Suprapubic skin (tissue), 4 donors: ENCODE data around the gene LRFN2. TPM values are rescaled to one million over a fixed set of nuclear protein-coding genes. Genes with fewer than 3 reads are reported as not detected.
A peak's percentile ranks its signal among the peaks of the same experiment; 100 is the strongest.

Source experiments
- DNase-seq, 2 donors: peaks; one replicate each; pipeline ENCODE4 v3.0.0-alpha.2; 2019; ENCODE audit warnings: low spot score in 2 of 2
- H3K27ac ChIP-seq: fragments of 200-600 bp; sonication (generic); one replicate; pipeline ENCODE4 v1.5.1; 2019
- H3K27me3 ChIP-seq: fragments of 200-600 bp; sonication (generic); one replicate; pipeline ENCODE4 v1.5.1; 2019
- H3K36me3 ChIP-seq: fragments of 200-600 bp; sonication (generic); one replicate; pipeline ENCODE4 v1.5.1; 2019
- H3K4me1 ChIP-seq: fragments of 200-600 bp; sonication (generic); one replicate; pipeline ENCODE4 v1.5.1; 2019
- H3K4me3 ChIP-seq: fragments of 200-600 bp; sonication (generic); one replicate; pipeline ENCODE4 v1.5.1; 2019; ENCODE audit warnings: mild to moderate bottlenecking
- H3K9me3 ChIP-seq: fragments of 200-600 bp; sonication (generic); one replicate; pipeline ENCODE4 v1.5.1; 2019
- EP300 ChIP-seq: sonication (generic); formaldehyde crosslinking; IDR thresholded peaks from one replicate; pipeline ENCODE4 v1.6.1; 2017; ENCODE audit warnings: antibody characterized with exemption
- POLR2A ChIP-seq, 2 donors: fragments of 450-650 bp; IDR thresholded peaks; one replicate each; pipeline ENCODE4 v1.6.1; 2017; ENCODE audit warnings: antibody characterized with exemption in 2 of 2, mild to moderate bottlenecking in 2 of 2, moderate library complexity in 2 of 2
- POLR2AphosphoS5 ChIP-seq, 3 donors: sonication (generic); formaldehyde crosslinking; IDR thresholded peaks; one replicate each; pipeline ENCODE4 v1.6.1; 2017; ENCODE audit warnings: antibody characterized with exemption in 3 of 3
- WGBS: methylation state at CpG from one replicate; pipeline ENCODE4 v1.1.5; 2018; 5-methylcytosine and 5-hydroxymethylcytosine counted together
- total RNA-seq, 4 donors: library from RNA; depleted of rRNA; stranded (reverse); fragments of >200 nt; gene quantifications; one replicate each; pipeline ENCODE4 v1.1.0, GENCODE V29; 2016
- TF ChIP-seq, protein P1 (sequence below), 2 donors: fragments of 200-600 bp in 1 of 2; fragments of 450-650 bp in 1 of 2; sonication (generic) in 1 of 2; IDR thresholded peaks; one replicate each; pipeline ENCODE4 v1.5.1; 2016 to 2019; ENCODE audit warnings: antibody characterized with exemption in 2 of 2, mild to moderate bottlenecking in 1 of 2, moderate library complexity in 1 of 2

The LRFN2 gene
- total RNA-seq, 4 donors from 2014 or later: not detected

DNA sequence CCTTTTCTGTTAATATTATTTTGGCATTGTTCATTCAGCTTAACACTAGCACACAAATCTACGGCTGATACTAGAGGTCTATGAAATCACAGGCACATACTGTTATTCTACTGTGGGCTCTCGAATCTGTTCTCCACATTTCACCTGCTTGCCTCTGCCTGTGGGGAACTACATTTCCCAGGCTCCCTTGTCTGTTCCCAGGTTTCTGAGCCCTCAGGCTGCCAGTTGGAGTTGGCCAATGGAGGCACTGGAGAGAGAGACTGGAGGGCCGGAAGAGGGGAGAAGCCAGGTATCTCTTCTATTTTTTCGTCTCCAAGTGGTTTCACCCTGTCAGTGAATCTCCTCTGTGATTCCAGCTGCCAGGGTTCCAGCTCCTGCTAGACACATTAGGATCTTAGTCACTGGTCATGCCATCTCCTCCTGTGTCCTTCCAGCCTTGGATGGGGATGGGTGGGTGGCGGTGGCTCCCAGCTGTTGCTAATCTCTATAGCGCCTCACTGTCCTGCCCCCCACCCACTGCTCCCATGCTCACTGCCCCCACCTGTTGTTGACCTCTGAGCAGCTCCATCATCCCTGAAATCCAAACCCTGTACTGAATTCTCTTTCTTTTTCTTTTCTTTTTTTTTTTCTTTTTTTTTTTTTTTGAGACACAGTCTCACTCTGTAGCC, 188.2 kb downstream of the LRFN2 start:
- DNase-seq: no peak
- H3K36me3 ChIP-seq: no peaks in the 10 kb centered on the region
- 92% methylated on average over 6 of the region's 6 CpGs for WGBS
- no peak overlapping the region for H3K27ac ChIP-seq
- no peak overlapping the region for H3K4me3 ChIP-seq
- peaks cover 16% of the 10 kb centered on the region for H3K4me1 ChIP-seq
- TF ChIP-seq POLR2A (IDR thresholded peaks at IDR 0.05) (no peak), POLR2AphosphoS5 (IDR thresholded peaks at IDR 0.05) (no peak), EP300 (no peak)
- TF ChIP-seq, protein P1, sequence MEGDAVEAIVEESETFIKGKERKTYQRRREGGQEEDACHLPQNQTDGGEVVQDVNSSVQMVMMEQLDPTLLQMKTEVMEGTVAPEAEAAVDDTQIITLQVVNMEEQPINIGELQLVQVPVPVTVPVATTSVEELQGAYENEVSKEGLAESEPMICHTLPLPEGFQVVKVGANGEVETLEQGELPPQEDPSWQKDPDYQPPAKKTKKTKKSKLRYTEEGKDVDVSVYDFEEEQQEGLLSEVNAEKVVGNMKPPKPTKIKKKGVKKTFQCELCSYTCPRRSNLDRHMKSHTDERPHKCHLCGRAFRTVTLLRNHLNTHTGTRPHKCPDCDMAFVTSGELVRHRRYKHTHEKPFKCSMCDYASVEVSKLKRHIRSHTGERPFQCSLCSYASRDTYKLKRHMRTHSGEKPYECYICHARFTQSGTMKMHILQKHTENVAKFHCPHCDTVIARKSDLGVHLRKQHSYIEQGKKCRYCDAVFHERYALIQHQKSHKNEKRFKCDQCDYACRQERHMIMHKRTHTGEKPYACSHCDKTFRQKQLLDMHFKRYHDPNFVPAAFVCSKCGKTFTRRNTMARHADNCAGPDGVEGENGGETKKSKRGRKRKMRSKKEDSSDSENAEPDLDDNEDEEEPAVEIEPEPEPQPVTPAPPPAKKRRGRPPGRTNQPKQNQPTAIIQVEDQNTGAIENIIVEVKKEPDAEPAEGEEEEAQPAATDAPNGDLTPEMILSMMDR (IDR thresholded peaks at IDR 0.05): no peak
- no peaks in the 10 kb centered on the region for H3K9me3 ChIP-seq
- no peaks in the 10 kb centered on the region for H3K27me3 ChIP-seq

DNA sequence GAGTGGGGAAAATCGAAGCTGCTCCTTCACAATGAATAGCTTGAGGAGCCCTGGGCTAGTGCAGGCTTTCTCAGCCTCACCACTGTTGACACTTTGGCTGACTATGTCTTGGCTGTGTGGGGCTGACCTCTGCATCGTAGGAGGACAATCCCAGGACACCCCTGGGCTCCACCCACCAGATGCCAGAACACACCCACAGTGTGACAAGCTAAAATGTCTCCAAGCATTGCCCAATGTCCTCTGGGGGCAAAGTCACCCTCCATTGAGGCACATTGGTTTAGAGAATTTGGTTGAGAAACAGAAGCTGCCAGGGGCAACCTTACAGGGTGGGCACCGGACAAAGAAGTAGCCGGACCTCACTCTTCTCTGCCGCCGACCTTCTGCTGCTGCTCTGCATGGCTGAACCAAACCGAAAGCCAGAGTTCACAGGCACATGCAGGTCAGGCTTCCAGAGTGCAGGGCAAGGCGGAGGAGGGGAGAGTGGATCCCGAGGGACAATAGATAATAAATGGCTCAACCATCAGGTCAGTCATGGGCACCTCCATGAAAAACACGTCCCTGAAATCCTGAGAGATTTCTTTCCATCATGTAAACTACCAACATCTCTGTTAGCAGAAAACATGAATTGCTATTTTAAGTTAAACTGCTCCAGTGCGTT, 189.0 kb downstream of the LRFN2 start:
- no peak for TF ChIP-seq EP300
- TF ChIP-seq, protein P1 (IDR thresholded peaks at IDR 0.05): no peak
- no peak for TF ChIP-seq POLR2AphosphoS5 (IDR thresholded peaks at IDR 0.05)
- no peak for TF ChIP-seq POLR2A (IDR thresholded peaks at IDR 0.05)
- Histone ChIP-seq H3K4me1 (peaks cover 16% of the 10 kb centered on the region), H3K27me3 (no peaks in the 10 kb centered on the region), H3K9me3 (no peaks in the 10 kb centered on the region), H3K36me3 (no peaks in the 10 kb centered on the region), H3K27ac (no peak overlapping the region), H3K4me3 (no peak overlapping the region)
- WGBS: 80% methylated on average over 10 of the region's 11 CpGs
- no peak for DNase-seq

DNA sequence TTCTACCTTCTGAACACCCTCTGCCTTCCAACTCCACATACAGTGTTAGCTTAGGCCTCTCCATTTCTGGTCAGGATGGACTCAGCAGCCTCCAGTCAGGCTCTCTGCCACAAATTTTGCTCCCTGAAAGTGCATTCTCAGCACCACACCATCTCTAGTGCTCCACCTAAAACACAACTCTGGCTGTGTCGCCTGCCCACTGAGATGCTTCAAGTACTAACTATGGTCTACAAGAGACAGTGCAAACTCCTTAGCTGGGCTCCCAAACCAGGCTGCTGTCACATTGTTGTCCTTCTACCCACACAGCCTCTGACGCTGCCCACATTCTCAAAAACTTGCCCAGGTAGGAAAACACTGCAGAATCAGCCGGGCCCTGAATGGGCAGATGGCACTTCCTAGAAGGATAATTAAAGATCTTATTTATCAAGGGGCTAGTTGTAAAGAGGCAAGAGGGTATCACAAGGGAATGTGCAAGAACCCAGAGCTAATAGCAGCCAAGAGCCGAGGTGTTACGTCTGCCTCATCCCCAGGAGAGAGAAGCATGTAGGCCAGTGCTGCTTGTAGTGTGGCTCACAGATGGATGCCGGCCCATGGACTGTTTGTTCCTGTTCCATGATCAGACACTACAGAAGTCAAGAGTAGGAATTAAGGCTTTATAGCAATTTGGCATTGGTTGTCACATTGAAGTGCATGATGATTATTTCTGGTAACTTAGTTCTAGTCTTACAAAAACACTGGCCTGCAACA, 189.7 kb downstream of the LRFN2 start:
- no peaks in the 10 kb centered on the region for H3K9me3 ChIP-seq
- TF ChIP-seq, protein P1 (IDR thresholded peaks at IDR 0.05): no peak
- TF ChIP-seq POLR2A (IDR thresholded peaks at IDR 0.05) (no peak), POLR2AphosphoS5 (IDR thresholded peaks at IDR 0.05) (no peak), EP300 (no peak)
- H3K36me3 ChIP-seq: no peaks in the 10 kb centered on the region
- H3K27ac ChIP-seq: peak overlapping the region; percentile 64
- no peak overlapping the region for H3K4me3 ChIP-seq
- DNase-seq: no peak
- no peaks in the 10 kb centered on the region for H3K27me3 ChIP-seq
- 87% methylated on average over 6 of the region's 6 CpGs for WGBS
- H3K4me1 ChIP-seq: peaks cover 16% of the 10 kb centered on the region

DNA sequence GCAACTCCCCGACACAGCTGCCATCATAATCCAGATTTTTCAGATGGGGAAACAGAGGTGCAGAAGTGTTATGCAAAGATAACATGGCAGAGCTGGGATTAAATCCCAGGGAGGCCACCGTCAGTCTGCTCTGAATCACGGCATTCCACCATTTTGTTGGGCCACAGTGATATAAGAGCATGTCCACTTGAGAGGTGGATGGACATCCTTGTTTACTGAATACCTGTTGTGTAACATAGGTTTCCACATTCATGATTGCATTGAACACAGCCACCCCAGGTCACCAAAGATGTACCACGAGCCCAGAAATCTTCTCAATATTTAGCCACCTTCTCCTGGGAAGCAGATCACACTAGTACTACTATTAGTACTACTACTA, 191.5 kb downstream of the LRFN2 start:
- TF ChIP-seq EP300 (no peak), POLR2AphosphoS5 (IDR thresholded peaks at IDR 0.05) (no peak), POLR2A (IDR thresholded peaks at IDR 0.05) (no peak)
- TF ChIP-seq, protein P1 (IDR thresholded peaks at IDR 0.05): no peak
- WGBS: 84% methylated on average over 4 of the region's 4 CpGs
- DNase-seq: no peak
- Histone ChIP-seq H3K9me3 (no peaks in the 10 kb centered on the region), H3K36me3 (no peaks in the 10 kb centered on the region), H3K4me1 (peaks cover 16% of the 10 kb centered on the region), H3K27ac (no peak overlapping the region), H3K27me3 (no peaks in the 10 kb centered on the region), H3K4me3 (no peak overlapping the region)

DNA sequence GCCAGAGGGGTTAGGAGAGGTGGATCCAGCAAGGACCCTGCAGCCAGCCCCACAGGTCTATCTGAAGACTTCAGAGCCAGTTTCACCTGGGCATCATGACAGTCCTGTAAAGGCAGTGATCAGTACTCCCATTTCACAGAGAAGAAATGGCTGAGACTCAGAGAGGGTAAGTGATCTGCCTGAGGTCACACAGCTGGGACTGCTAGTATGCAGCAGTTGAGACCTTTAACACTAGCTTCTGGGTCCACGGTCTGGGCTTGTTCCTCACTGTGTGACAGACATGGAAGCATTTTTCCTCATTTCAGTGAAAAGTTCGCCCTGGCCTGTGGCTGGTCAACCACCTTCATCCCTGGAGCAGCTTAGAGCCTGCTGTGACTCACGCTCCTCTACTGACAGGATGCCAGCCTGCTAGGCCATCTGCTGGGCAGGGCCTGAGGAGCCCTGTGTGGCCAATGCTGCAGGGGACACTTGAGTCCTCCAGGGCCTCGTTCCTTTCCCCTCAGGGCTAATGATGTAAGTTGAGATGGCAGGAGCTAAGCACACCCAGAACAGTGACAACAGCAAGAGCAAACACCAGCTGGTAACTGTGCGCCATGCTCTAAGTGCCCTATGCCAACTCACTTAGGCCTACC, 192.0 kb downstream of the LRFN2 start:
- Histone ChIP-seq H3K27me3 (no peaks in the 10 kb centered on the region), H3K27ac (no peak overlapping the region), H3K4me1 (peaks cover 16% of the 10 kb centered on the region), H3K9me3 (no peaks in the 10 kb centered on the region), H3K4me3 (no peak overlapping the region), H3K36me3 (no peaks in the 10 kb centered on the region)
- TF ChIP-seq POLR2AphosphoS5 (IDR thresholded peaks at IDR 0.05) (no peak), POLR2A (IDR thresholded peaks at IDR 0.05) (no peak), EP300 (no peak)
- TF ChIP-seq, protein P1 (IDR thresholded peaks at IDR 0.05): no peak
- DNase-seq: no peak
- WGBS: 83% methylated on average over 3 of the region's 5 CpGs
